ENCODE data around the gene CBLC.

DNA sequence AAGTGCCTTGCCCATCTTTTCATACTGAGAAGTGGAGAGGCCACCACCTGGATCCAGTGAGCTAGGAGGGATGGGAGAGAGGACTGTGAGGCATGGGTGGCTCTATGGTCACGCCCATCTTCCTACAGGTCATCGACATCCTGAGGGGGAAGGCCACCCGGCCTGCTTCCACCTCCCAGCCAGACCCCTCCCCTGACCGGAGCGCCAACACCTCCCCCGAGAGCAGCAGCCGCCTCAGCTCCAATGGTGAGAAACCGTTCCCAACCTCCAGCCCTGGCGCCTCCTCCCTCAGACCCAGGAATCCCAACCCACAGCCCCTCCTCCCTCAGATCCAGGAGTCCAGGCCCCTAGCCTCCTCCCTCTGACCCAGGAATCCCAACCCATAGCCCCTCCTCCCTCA, 19.1 kb upstream of the CBLC start:
- TF ChIP-seq, protein P1, sequence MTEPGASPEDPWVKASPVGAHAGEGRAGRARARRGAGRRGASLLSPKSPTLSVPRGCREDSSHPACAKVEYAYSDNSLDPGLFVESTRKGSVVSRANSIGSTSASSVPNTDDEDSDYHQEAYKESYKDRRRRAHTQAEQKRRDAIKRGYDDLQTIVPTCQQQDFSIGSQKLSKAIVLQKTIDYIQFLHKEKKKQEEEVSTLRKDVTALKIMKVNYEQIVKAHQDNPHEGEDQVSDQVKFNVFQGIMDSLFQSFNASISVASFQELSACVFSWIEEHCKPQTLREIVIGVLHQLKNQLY (CRISPR knock-in tag; IDR thresholded peaks at IDR 0.05) = no peak
- TF ChIP-seq, protein P2, sequence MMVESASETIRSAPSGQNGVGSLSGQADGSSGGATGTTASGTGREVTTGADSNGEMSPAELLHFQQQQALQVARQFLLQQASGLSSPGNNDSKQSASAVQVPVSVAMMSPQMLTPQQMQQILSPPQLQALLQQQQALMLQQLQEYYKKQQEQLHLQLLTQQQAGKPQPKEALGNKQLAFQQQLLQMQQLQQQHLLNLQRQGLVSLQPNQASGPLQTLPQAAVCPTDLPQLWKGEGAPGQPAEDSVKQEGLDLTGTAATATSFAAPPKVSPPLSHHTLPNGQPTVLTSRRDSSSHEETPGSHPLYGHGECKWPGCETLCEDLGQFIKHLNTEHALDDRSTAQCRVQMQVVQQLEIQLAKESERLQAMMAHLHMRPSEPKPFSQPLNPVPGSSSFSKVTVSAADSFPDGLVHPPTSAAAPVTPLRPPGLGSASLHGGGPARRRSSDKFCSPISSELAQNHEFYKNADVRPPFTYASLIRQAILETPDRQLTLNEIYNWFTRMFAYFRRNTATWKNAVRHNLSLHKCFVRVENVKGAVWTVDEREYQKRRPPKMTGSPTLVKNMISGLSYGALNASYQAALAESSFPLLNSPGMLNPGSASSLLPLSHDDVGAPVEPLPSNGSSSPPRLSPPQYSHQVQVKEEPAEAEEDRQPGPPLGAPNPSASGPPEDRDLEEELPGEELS (CRISPR knock-in tag; IDR thresholded peaks at IDR 0.05) = no peak
- TF ChIP-seq, protein P3, sequence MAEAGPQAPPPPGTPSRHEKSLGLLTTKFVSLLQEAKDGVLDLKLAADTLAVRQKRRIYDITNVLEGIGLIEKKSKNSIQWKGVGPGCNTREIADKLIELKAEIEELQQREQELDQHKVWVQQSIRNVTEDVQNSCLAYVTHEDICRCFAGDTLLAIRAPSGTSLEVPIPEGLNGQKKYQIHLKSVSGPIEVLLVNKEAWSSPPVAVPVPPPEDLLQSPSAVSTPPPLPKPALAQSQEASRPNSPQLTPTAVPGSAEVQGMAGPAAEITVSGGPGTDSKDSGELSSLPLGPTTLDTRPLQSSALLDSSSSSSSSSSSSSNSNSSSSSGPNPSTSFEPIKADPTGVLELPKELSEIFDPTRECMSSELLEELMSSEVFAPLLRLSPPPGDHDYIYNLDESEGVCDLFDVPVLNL (CRISPR knock-in tag; IDR thresholded peaks at IDR 0.05; ENCODE audit: borderline replicate concordance, low read depth) = no peak
- TF ChIP-seq NR2C2 (CRISPR knock-in tag; IDR thresholded peaks at IDR 0.05) (no peak), SP1 (CRISPR knock-in tag; conservative IDR thresholded peaks at IDR 0.05) (no peak)
- TF ChIP-seq, protein P4, sequence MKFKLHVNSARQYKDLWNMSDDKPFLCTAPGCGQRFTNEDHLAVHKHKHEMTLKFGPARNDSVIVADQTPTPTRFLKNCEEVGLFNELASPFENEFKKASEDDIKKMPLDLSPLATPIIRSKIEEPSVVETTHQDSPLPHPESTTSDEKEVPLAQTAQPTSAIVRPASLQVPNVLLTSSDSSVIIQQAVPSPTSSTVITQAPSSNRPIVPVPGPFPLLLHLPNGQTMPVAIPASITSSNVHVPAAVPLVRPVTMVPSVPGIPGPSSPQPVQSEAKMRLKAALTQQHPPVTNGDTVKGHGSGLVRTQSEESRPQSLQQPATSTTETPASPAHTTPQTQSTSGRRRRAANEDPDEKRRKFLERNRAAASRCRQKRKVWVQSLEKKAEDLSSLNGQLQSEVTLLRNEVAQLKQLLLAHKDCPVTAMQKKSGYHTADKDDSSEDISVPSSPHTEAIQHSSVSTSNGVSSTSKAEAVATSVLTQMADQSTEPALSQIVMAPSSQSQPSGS (CRISPR knock-in tag; IDR thresholded peaks at IDR 0.05; ENCODE audit: borderline replicate concordance, low read depth) = no peak
